Esophagus muscularis mucosa (tissue), 4 donors: ENCODE measurements around the gene SAMD14. TPM values are rescaled to one million over a fixed set of nuclear protein-coding genes. Genes with fewer than 3 reads are reported as not detected.

Source experiments
- DNase-seq: peaks from one replicate; pipeline ENCODE4 v3.0.0-alpha.2; 2017; ENCODE audit errors: extremely low spot score
- H3K27ac ChIP-seq, 4 donors: fragments of 200-600 bp; sonication (generic); replicated peaks in 1 of 4; 1 replicate in 3 of 4; 2 replicates in 1 of 4; pipeline ENCODE4 v1.5.1; 2016 to 2019; ENCODE audit warnings: mild to moderate bottlenecking in 1 of 4
- H3K27me3 ChIP-seq, 4 donors: fragments of 200-600 bp; sonication (generic); one replicate each; pipeline versions ENCODE4 v1.5.1 to v1.6.0; 2016 to 2019
- H3K36me3 ChIP-seq, 4 donors: fragments of 200-600 bp; sonication (generic); one replicate each; pipeline ENCODE4 v1.5.1; 2016 to 2019
- H3K4me1 ChIP-seq, 4 donors: fragments of 200-600 bp; sonication (generic); one replicate each; pipeline ENCODE4 v1.5.1; 2016 to 2019
- H3K4me3 ChIP-seq, 4 donors: fragments of 200-600 bp; sonication (generic); 1 replicate in 2 of 4; 2 replicates in 2 of 4; pipeline ENCODE4 v1.5.1; 2016 to 2019; ENCODE audit warnings: mild to moderate bottlenecking in 4 of 4, moderate library complexity in 1 of 4
- H3K9me3 ChIP-seq, 4 donors: fragments of 200-600 bp; sonication (generic); 1 replicate in 3 of 4; 2 replicates in 1 of 4; pipeline ENCODE4 v1.5.1; 2016 to 2019
- EP300 ChIP-seq: sonication (generic); formaldehyde crosslinking; IDR thresholded peaks from one replicate; pipeline ENCODE4 v1.6.1; 2017; ENCODE audit warnings: antibody characterized with exemption
- POLR2A ChIP-seq: fragments of 450-650 bp; IDR thresholded peaks from one replicate; pipeline ENCODE4 v1.6.1; 2017; ENCODE audit warnings: antibody characterized with exemption, moderate library complexity, mild to moderate bottlenecking, low read depth
- POLR2AphosphoS5 ChIP-seq, 2 donors: sonication (generic); formaldehyde crosslinking; IDR thresholded peaks; one replicate each; pipeline ENCODE4 v1.6.1; 2017; ENCODE audit warnings: antibody characterized with exemption in 2 of 2
- WGBS: methylation state at CpG from one replicate; pipeline ENCODE4 v1.1.5; 2018; 5-methylcytosine and 5-hydroxymethylcytosine counted together
- intact Hi-C: fragments of 100-400 bp; cut with DNase I; formaldehyde crosslinking; loops from one replicate; pipeline ENCODE4 v1.15.1; 2023
- total RNA-seq, 4 donors: library from RNA; depleted of rRNA; stranded (reverse); fragments of >200 nt; gene quantifications; one replicate each; pipeline versions ENCODE4 v1.1.0 to v1.2.1, GENCODE V29; 2016
- TF ChIP-seq, protein P1 (sequence below), 3 experiments: fragments of 200-600 bp in 2 of 3; fragments of 450-650 bp in 1 of 3; sonication (generic) in 2 of 3; IDR thresholded peaks; one replicate each; pipeline ENCODE4 v1.5.1; 2017 to 2019; ENCODE audit warnings: antibody characterized with exemption in 3 of 3, mild to moderate bottlenecking in 2 of 3, moderate library complexity in 1 of 3

SAMD14 gene
- total RNA-seq, 4 donors from 2014 or later, result 0.98 to 1.8 (median 1.5) TPM

DNA sequence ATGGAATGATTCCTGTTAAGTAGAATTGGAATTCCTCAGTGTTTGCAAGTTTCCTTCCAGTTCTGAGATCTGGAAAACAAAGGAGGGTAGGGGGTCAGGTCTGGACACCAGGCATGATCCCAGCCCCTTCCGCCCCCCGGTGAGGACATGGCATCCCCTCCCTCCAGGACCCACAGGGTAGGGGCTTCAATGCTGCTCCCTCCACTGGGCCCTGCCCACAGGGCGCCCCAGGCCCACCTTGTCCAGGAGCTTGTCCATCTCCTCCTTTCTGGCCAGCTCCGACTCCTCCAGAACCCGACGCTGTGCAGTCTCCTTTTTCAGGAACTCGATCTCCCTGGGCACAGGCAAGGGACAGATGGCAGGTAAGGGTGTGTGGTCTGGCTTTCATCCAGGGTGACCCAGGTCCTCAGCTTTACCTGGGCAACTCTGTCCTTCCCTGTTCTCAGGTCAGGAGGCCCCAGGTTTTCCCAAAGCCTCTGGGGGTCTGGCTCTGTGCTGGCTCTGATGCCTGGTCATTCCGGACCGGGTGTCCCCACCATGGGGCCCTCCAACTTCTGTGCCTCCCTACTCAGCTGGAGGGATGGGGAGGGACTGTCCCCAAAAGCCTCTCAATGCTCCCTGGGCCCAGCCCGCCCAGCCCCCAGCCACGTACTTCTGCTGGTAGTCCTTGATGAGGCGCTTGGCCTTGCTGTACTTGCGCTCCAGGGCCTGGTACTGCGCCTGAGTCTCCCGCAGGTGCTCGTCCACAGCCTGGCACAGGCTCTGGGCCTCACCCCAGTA is 5.5 kb upstream of the SAMD14 start:
- Histone ChIP-seq H3K36me3 (peaks cover 47 to 66% (median 64%) of the 10 kb centered on the region in 4 donors), H3K27ac (no peak overlapping the region), H3K4me1 (peaks cover 26 to 46% (median 43%) of the 10 kb centered on the region in 4 donors), H3K27me3 (peaks cover 0 to 1% (median 0%) of the 10 kb centered on the region in 4 donors), H3K9me3 (no peaks in the 10 kb centered on the region), H3K4me3 (no peak overlapping the region)
- TF ChIP-seq EP300, result no peak
- TF ChIP-seq POLR2AphosphoS5 (IDR thresholded peaks at IDR 0.05), result no peak
- TF ChIP-seq POLR2A, result no peak
- TF ChIP-seq, protein P1, sequence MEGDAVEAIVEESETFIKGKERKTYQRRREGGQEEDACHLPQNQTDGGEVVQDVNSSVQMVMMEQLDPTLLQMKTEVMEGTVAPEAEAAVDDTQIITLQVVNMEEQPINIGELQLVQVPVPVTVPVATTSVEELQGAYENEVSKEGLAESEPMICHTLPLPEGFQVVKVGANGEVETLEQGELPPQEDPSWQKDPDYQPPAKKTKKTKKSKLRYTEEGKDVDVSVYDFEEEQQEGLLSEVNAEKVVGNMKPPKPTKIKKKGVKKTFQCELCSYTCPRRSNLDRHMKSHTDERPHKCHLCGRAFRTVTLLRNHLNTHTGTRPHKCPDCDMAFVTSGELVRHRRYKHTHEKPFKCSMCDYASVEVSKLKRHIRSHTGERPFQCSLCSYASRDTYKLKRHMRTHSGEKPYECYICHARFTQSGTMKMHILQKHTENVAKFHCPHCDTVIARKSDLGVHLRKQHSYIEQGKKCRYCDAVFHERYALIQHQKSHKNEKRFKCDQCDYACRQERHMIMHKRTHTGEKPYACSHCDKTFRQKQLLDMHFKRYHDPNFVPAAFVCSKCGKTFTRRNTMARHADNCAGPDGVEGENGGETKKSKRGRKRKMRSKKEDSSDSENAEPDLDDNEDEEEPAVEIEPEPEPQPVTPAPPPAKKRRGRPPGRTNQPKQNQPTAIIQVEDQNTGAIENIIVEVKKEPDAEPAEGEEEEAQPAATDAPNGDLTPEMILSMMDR (IDR thresholded peaks at IDR 0.05), result no peak
- intact Hi-C loops, result no loop called here
- DNase-seq, result no peak
- 92% methylated on average over 15 of the region's 16 CpGs for WGBS

DNA sequence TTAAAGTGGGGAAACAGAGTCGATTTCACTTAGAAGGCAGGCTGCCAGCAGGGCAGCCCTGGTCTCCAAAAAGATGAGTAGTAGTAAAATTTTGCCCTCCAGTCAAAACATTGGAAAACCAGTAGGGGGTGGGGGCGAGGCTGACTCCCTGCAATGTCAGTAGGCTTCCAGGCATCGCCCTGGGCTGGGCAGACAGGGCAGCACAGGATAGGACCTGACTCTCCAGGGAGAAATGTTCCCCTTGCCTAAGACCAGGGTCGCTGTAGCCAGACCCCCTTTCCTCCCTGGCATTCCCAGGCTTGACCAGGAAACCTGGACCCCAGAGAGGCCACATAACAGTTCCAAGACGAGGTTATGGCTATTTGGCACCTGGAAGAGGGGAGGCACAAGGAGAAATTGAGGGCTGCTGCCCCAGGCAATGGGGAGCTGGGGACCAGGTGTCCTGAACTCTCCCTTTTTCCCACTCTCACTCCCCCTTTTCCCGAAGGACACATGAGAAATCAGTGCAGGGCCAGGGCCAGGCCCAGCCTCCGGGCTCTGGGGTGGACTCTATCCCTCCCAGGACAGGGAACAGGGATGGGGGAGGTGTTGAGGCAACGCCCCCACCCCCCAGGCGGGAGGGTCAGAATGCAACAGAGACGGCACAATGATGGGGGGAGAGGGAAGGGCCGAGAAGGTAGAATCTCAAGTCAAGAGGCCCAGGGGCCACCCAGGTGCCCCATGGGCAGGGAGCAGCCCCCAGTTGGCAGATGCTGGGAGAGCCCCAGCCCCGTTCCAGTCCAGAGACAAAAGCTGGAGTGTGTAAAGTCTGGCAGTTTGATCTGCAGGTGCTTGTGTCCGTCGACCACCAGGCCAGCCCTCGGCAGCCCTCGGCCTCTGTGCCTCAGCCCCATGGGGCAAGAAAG is 4.5 kb upstream of the SAMD14 start:
- peaks cover 24 to 46% (median 43%) of the 10 kb centered on the region in 4 donors for H3K4me1 ChIP-seq
- H3K27ac ChIP-seq, result peak overlapping the region in 1 of 4 donors; percentile 77
- 69% methylated on average over 7 of the region's 16 CpGs for WGBS
- intact Hi-C loops, result no loop called here
- H3K4me3 ChIP-seq, result no peak overlapping the region
- peaks cover 0 to 11% (median under 1%) of the 10 kb centered on the region in 4 donors for H3K27me3 ChIP-seq
- no peak for DNase-seq
- no peaks in the 10 kb centered on the region for H3K9me3 ChIP-seq
- no peak for TF ChIP-seq EP300
- TF ChIP-seq POLR2A, result no peak
- H3K36me3 ChIP-seq, result peaks cover 44 to 56% (median 55%) of the 10 kb centered on the region in 4 donors

DNA sequence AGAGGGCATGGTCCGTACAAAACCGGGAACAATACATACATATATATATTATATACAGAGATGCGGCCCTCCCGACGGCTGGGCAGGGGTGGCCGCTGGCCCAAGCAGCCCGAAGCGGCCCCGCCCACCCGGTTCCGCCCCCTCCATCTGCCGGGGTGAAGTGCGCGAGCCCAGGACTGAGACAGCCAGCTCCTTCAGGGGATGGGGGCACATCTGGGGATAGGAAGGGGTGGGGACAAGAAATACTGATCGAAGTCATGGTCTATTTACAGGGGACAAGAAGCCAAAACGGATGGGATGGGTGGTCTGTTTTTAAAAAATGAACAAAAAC is 3.8 kb upstream of the SAMD14 start:
- H3K4me3 ChIP-seq, result no peak overlapping the region
- no peak for DNase-seq
- intact Hi-C loops, result no loop called here
- peaks cover 37 to 49% (median 48%) of the 10 kb centered on the region in 4 donors for H3K36me3 ChIP-seq
- TF ChIP-seq, protein P1 (IDR thresholded peaks at IDR 0.05), result no peak
- TF ChIP-seq POLR2AphosphoS5 (IDR thresholded peaks at IDR 0.05) (no peak), POLR2A (no peak), EP300 (no peak)
- no peaks in the 10 kb centered on the region for H3K9me3 ChIP-seq
- peaks cover 0 to 18% (median 4%) of the 10 kb centered on the region in 4 donors for H3K27me3 ChIP-seq
- 16% methylated on average over 15 of the region's 16 CpGs for WGBS
- peaks cover 31 to 49% (median 47%) of the 10 kb centered on the region in 4 donors for H3K4me1 ChIP-seq
- peak overlapping the region; percentile 36 to 77 (median 60) for H3K27ac ChIP-seq

DNA sequence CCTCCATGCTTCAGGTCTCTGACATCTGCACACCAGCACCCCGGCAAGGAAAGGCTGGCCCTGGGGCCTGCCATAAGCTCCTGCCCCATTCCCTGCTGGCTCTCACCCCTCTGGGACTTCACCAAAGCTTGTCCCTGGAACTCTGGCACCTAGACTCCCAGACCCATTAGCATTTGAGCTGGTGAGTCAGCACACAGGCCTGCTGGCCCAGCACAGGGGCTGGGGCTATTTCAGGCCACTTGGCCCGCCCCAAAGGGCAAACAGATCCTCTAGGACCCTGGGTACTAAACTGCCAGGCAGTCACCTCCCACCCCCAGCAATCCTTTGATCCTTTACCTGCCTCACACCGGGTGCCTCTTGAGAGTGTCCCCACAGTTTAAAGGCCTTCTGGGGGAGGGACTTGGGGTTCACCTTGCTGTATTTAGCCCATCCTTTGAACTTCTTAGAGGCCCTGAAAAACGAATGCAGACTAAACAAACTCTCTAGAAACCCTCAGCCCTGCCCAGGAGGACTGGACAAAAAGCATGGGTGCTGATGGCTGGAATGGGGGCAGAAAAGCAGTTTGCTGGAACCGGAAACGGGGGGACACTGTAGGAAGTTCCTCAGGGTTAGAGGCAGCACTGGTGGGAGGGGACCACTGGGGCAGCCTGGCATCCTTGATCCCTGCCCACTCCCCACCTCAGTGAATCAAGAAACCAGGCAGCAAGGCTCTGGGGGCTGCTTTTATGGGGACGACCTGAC is 3.2 kb upstream of the SAMD14 start:
- TF ChIP-seq EP300 (no peak), POLR2AphosphoS5 (IDR thresholded peaks at IDR 0.05) (peak; percentile 25 to 40)
- Histone ChIP-seq H3K4me1 (peaks cover 34 to 54% (median 51%) of the 10 kb centered on the region in 4 donors), H3K27me3 (peaks cover 0 to 18% (median 4%) of the 10 kb centered on the region in 4 donors), H3K36me3 (peaks cover 31 to 43% (median 42%) of the 10 kb centered on the region in 4 donors), H3K4me3 (no peak overlapping the region), H3K27ac (peak overlapping the region; percentile 36 to 77 (median 60)), H3K9me3 (no peaks in the 10 kb centered on the region)
- WGBS, result 40% methylated on average over 6 of the region's 7 CpGs
- DNase-seq, result no peak
- intact Hi-C loops, result no loop called here

DNA sequence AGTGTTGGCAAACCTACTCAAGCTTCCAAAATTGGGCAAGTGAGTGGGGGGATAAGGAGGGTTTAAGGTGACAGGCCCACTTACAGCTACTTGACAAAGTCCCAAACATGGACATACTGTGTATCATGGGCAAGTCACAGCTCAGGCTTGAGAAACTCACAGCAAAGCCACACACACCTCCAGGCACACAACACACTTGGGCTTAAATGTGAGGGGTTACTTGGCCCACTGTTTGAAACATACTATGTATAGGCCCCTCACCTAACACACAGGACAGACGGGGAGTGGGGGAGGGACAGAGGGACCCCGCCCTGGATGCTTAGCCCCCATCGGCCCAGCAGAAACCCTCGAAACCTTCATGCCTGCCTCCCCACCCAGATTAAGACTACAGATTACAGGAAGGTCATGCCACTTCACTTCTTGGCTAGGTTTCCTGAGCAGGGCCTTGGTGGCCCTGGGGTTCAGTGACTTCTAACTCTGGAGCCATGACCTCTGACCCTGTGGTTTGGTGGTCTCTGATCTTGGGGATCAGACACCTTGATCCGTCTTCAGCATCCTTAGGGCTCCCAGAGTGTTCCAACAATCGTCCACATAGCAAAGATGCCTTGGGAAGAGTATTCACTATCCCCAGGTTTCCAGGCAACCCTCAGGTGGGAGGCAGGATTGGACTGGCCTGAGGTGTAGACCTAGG is 2.3 kb upstream of the SAMD14 start:
- Histone ChIP-seq H3K4me3 (no peak overlapping the region), H3K36me3 (peaks cover 24 to 34% (median 33%) of the 10 kb centered on the region in 4 donors), H3K4me1 (peaks cover 35 to 54% (median 51%) of the 10 kb centered on the region in 4 donors), H3K9me3 (no peaks in the 10 kb centered on the region), H3K27ac (peak overlapping the region in 2 of 4 donors; percentile 61 to 77), H3K27me3 (peaks cover 0 to 18% (median 4%) of the 10 kb centered on the region in 4 donors)
- no peak for DNase-seq
- 96% methylated on average over 5 of the region's 6 CpGs for WGBS
- TF ChIP-seq, protein P1 (IDR thresholded peaks at IDR 0.05), result no peak
- TF ChIP-seq POLR2A (no peak), EP300 (no peak), POLR2AphosphoS5 (IDR thresholded peaks at IDR 0.05) (no peak)
- intact Hi-C loops, result no loop called here
